ENCODE data around the gene CDC6.

The CDC6 gene

GRCh38 chr17:40311575-40311974 is 23.9 kb downstream of the CDC6 start:
- Histone ChIP-seq H3K36me3 (ENCODE audit: insufficient read depth, low read length) (no peaks in the 10 kb centered on the region), H3F3A (ENCODE audit: low read depth) (peaks cover 13% of the 10 kb centered on the region), H3K4me1 (ENCODE audit: insufficient read depth, low read length, poor library complexity, severe bottlenecking) (peaks cover 95% of the 10 kb centered on the region), H3K27me3 (ENCODE audit: insufficient read depth, low read length, poor library complexity, severe bottlenecking) (no peaks in the 10 kb centered on the region), H3K4me2 (ENCODE audit: low read depth, low read length, poor library complexity, severe bottlenecking) (peak overlapping the region; percentile 57), H3K79me2 (ENCODE audit: insufficient read depth, low read length) (peaks cover 6% of the 10 kb centered on the region; the same call in 1 of the 2 replicates), H3K9me2 (replicated peaks; ENCODE audit: low read depth, low read length) (no peaks in the 10 kb centered on the region), H4K20me1 (ENCODE audit: insufficient read depth, low read length, poor library complexity, severe bottlenecking) (no peaks in the 10 kb centered on the region), H3K4me3 (ENCODE audit: low read length, poor library complexity, severe bottlenecking) (peak overlapping the region; percentile 7), H2AFZ (ENCODE audit: low read length) (no peak overlapping the region), H3K9me3 (ENCODE audit: insufficient read depth, low read depth, low read length) (no peaks in the 10 kb centered on the region), H3K9ac (ENCODE audit: low read depth, low read length, poor library complexity, severe bottlenecking) (peak overlapping the region; percentile 76)
- TF ChIP-seq EZH2phosphoT487 (IDR thresholded peaks at IDR 0.05; ENCODE audit: borderline replicate concordance) (no peak), CTCF (conservative IDR thresholded peaks at IDR 0.05; ENCODE audit: low read length) (no peak)

DNA sequence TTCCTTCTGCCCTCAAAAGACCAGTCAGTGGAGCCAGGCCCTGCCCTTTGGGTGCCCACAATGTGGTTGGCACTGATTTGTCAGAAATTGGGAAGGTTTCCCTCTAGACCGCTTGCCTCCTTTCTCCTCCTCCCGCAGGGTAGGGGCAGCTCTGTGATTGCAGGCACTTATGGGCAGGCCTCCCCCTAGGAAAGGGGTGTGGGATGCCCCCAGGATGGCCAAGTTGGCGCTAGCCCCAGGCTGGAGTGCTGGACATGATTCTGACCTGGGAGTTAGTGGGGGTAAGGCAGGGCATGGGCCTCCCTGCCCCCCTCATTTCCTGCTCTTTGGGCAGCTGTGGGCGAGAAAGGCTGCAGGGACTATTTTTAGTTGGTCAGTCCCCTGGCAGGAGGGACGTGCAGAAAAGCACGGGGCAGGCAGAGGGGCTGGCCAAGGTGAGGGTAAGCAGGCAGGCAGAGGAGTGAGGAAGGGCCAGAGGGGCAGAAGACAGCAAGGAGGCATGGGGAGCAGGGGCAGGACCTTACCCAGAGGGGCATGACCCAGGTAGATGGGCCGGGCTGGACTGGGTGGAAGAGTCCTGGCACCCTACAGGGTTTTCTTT is 24.6 kb downstream of the CDC6 start:
- TF ChIP-seq EZH2phosphoT487 (IDR thresholded peaks at IDR 0.05; ENCODE audit: borderline replicate concordance) (no peak), CTCF (conservative IDR thresholded peaks at IDR 0.05; ENCODE audit: low read length) (no peak)
- peak overlapping the region; percentile 57 for H3K4me2 ChIP-seq (ENCODE audit: low read depth, low read length, poor library complexity, severe bottlenecking)
- no peaks in the 10 kb centered on the region for H4K20me1 ChIP-seq (ENCODE audit: insufficient read depth, low read length, poor library complexity, severe bottlenecking)
- peaks cover 10% of the 10 kb centered on the region; the same call in 1 of the 2 replicates for H3K79me2 ChIP-seq (ENCODE audit: insufficient read depth, low read length)
- H2AFZ ChIP-seq (ENCODE audit: low read length): no peak overlapping the region
- peaks cover 12% of the 10 kb centered on the region for H3F3A ChIP-seq (ENCODE audit: low read depth)
- H3K4me3 ChIP-seq (ENCODE audit: low read length, poor library complexity, severe bottlenecking): peak overlapping the region; percentile 29
- no peaks in the 10 kb centered on the region for H3K36me3 ChIP-seq (ENCODE audit: insufficient read depth, low read length)
- H3K4me1 ChIP-seq (ENCODE audit: insufficient read depth, low read length, poor library complexity, severe bottlenecking): peaks cover 95% of the 10 kb centered on the region
- H3K9ac ChIP-seq (ENCODE audit: low read depth, low read length, poor library complexity, severe bottlenecking): peak overlapping the region; percentile 76
- no peaks in the 10 kb centered on the region for H3K27me3 ChIP-seq (ENCODE audit: insufficient read depth, low read length, poor library complexity, severe bottlenecking)
- H3K9me3 ChIP-seq (ENCODE audit: insufficient read depth, low read depth, low read length): no peaks in the 10 kb centered on the region
- no peaks in the 10 kb centered on the region for H3K9me2 ChIP-seq (replicated peaks; ENCODE audit: low read depth, low read length)

- H3K9ac ChIP-seq (ENCODE audit: low read depth, low read length, poor library complexity, severe bottlenecking): peak overlapping the region; percentile 76
- peaks cover 5% of the 10 kb centered on the region for H3F3A ChIP-seq (ENCODE audit: low read depth)
Observed at GRCh38 chr17:40312893-40313667, 25.4 kb downstream of the CDC6 start.

More at GRCh38 chr17:40312893-40313667, 25.4 kb downstream of the CDC6 start:
- H3K9me2 ChIP-seq (replicated peaks; ENCODE audit: low read depth, low read length): no peaks in the 10 kb centered on the region
- no peak for TF ChIP-seq CTCF (conservative IDR thresholded peaks at IDR 0.05; ENCODE audit: low read length)
- no peak for TF ChIP-seq EZH2phosphoT487 (IDR thresholded peaks at IDR 0.05; ENCODE audit: borderline replicate concordance)
- peak overlapping the region; percentile 29 for H3K4me3 ChIP-seq (ENCODE audit: low read length, poor library complexity, severe bottlenecking)
- no peaks in the 10 kb centered on the region for H3K36me3 ChIP-seq (ENCODE audit: insufficient read depth, low read length)
- no peak overlapping the region for H2AFZ ChIP-seq (ENCODE audit: low read length)
- H3K79me2 ChIP-seq (ENCODE audit: insufficient read depth, low read length): peaks cover 10% of the 10 kb centered on the region; the same call in 1 of the 2 replicates
- H3K4me2 ChIP-seq (ENCODE audit: low read depth, low read length, poor library complexity, severe bottlenecking): peak overlapping the region; percentile 57
- H3K9me3 ChIP-seq (ENCODE audit: insufficient read depth, low read depth, low read length): no peaks in the 10 kb centered on the region
- no peaks in the 10 kb centered on the region for H3K27me3 ChIP-seq (ENCODE audit: insufficient read depth, low read length, poor library complexity, severe bottlenecking)
- H3K4me1 ChIP-seq (ENCODE audit: insufficient read depth, low read length, poor library complexity, severe bottlenecking): peaks cover 92% of the 10 kb centered on the region
- H4K20me1 ChIP-seq (ENCODE audit: insufficient read depth, low read length, poor library complexity, severe bottlenecking): no peaks in the 10 kb centered on the region
